ENCODE data around the gene SGF29. TPM values are rescaled to one million over a fixed set of nuclear protein-coding genes. Genes with fewer than 3 reads are reported as not detected.

SGF29 gene
- total and polyA plus RNA-seq, 2 of the 8 experiments (the other 6 are each of a cell fraction or from before 2014, with no cell fraction given): 3.1 to 22.7 TPM

DNA sequence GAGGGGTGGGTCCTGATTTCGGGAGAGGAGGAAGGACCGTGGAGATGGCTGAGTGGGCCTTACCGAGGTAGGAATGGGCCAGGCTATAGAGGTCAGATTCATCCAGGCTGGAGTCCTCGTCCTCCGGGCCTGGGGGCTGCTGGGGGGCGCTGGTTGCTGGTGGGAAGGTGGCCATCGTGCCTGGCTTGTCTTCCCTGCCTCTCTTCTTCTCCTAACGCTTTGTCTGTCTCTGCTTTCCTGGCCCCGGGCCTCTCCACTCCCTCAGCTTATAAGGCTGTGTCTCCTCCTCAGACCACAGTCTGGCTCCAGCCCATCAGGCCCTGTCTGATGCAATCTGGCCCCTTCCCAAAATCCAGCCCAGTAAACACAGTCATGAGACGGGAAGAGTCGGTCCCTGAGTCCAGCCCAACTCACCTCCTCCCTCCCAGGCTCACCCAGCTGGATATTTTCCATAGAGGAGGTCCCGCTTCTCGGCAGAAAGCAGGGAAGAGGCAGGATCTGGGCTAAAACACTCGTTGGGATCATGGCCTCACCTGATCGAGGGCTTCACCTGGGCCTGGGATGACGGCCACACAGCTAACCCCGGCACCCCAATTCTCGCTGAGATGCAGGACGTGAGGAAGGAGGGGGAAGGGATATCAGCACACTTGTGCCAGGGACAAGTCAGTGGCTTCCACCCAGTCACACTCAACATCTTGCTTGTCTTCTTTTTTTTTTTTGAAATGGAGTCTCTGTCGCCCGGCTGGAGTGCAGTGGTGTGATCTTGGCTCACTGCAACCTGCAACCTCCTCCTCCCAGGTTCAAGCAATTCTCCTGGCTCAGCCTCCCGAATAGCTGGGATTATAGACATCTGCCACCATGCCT is 14.8 kb upstream of the SGF29 start, which contains the start of gene NUPR1 (continued):
- TF ChIP-seq, protein P1, sequence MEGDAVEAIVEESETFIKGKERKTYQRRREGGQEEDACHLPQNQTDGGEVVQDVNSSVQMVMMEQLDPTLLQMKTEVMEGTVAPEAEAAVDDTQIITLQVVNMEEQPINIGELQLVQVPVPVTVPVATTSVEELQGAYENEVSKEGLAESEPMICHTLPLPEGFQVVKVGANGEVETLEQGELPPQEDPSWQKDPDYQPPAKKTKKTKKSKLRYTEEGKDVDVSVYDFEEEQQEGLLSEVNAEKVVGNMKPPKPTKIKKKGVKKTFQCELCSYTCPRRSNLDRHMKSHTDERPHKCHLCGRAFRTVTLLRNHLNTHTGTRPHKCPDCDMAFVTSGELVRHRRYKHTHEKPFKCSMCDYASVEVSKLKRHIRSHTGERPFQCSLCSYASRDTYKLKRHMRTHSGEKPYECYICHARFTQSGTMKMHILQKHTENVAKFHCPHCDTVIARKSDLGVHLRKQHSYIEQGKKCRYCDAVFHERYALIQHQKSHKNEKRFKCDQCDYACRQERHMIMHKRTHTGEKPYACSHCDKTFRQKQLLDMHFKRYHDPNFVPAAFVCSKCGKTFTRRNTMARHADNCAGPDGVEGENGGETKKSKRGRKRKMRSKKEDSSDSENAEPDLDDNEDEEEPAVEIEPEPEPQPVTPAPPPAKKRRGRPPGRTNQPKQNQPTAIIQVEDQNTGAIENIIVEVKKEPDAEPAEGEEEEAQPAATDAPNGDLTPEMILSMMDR (IDR thresholded peaks at IDR 0.05; ENCODE audit: control extremely low read depth in 1 of 3, insufficient read depth in 1 of 3, low read depth in 1 of 3, low read length in 3 of 3): no peak
- TF ChIP-seq TCF12 (IDR thresholded peaks at IDR 0.05; ENCODE audit: low read depth, low read length): no peak
- TF ChIP-seq HDAC2 (IDR thresholded peaks at IDR 0.05; ENCODE audit: borderline replicate concordance in 1 of 2, low read depth in 2 of 2, low read length in 2 of 2): no peak
- TF ChIP-seq CHD2 (IDR thresholded peaks at IDR 0.05; ENCODE audit: low read length): no peak

Measured in H1 (cell line).